OCI-LY7 (cell line): ENCODE results near the gene CSNK2A2.

Experiments used
- EZH2phosphoT487 ChIP-seq: fragments of 200-600 bp; sonication (generic); IDR thresholded peaks from 2 replicates; pipeline ENCODE4 v1.6.1; 2018; ENCODE audit warnings: low read depth, borderline replicate concordance, mild to moderate bottlenecking, mixed run types, antibody characterized with exemption, low read length, moderate library complexity, mixed read lengths
- TF ChIP-seq, protein P1 (sequence below): fragments of 200-600 bp; sonication (generic); conservative IDR thresholded peaks from 2 replicates; pipeline ENCODE4 v1.5.1; 2014; ENCODE audit warnings: mild to moderate bottlenecking, antibody characterized with exemption, low read length, moderate library complexity, mixed read lengths

DNA sequence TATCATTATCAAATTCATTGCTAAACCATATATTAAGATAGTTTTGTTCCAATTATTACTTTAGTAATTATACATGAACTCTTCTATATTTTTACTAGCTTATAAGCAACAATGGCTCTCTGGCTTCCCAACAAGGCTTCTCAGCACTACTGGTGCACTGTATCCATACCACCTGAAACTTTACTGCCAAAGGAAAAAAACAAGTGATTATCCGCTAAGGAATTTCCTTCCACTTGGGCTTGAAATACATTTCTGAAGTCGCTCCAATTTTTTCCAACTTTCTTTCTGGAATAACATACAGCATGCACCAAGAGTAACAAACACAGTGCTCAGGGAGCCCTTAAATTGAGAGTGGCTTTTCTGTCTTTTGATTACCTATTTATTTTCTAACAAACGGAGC, 2.1 kb downstream of the CSNK2A2 start:
- TF ChIP-seq, protein P1, sequence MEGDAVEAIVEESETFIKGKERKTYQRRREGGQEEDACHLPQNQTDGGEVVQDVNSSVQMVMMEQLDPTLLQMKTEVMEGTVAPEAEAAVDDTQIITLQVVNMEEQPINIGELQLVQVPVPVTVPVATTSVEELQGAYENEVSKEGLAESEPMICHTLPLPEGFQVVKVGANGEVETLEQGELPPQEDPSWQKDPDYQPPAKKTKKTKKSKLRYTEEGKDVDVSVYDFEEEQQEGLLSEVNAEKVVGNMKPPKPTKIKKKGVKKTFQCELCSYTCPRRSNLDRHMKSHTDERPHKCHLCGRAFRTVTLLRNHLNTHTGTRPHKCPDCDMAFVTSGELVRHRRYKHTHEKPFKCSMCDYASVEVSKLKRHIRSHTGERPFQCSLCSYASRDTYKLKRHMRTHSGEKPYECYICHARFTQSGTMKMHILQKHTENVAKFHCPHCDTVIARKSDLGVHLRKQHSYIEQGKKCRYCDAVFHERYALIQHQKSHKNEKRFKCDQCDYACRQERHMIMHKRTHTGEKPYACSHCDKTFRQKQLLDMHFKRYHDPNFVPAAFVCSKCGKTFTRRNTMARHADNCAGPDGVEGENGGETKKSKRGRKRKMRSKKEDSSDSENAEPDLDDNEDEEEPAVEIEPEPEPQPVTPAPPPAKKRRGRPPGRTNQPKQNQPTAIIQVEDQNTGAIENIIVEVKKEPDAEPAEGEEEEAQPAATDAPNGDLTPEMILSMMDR, result no peak
- no peak for TF ChIP-seq EZH2phosphoT487
